Measurements from ENCODE around the gene ATG9B. TPM values are rescaled to one million over a fixed set of nuclear protein-coding genes. Genes with fewer than 3 reads are reported as not detected.

Gene ATG9B
- total RNA-seq, 1 donor from 2014 or later, result 7.2 TPM

DNA sequence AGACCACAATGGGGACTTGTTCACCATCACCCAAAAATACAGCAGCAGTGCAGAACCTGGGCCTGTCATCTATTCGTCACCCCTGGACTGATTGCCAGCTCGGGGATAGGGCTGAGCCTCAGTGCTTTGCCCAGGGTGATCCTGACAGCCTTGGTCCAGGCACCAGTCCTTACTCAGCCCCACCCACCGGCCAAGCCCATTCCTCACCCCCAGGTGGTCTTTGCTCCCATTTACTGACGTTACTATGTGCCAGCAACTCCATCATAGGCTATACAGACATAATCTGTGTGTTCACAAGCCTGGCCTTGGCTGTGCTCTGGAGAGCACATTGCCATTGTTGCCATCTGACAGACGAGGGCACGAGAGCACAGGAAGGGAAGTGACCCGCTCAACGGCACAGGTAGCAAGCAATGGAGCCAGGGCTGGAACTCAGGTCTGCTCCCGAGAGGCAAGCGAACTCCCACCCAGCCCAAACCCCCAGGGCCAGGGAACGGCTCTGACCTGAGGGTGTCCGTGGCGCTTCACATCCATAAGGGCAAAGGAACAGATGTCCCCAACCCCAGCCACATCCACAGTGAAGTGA lies 6.8 kb downstream of the ATG9B start:
- intact Hi-C loops (cut with micrococcal nuclease), result loop anchor here (2.0 to 10.0 kb wide), 2 partner anchors 243 to 1145 kb away; partner anchors contain the start of gene ATP6V0E2

DNA sequence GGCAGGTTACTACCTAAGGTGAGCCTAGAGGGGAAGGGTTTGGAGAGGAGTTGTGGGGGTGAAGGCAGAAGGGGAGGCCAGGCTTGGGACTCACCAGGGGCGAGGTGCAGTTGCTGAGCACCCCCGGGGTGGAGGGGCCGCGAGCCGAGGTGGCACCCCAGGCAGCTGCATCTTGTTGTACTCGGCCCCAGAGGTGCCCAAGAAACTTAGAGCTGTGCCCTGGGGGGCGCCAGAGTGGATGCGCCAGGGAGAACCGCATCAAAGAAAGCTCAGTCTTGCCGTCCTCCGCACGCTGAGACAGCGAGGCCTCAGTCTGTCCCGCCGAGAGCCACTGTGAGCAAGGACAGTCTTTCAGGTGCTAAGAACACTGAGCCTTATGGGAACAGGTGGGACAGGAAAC lies 7.4 kb downstream of the ATG9B start:
- intact Hi-C loops (cut with micrococcal nuclease), result loop anchor here (2.0 to 10.0 kb wide), 2 partner anchors 242 to 1144 kb away; partner anchors contain the start of gene ATP6V0E2

DNA sequence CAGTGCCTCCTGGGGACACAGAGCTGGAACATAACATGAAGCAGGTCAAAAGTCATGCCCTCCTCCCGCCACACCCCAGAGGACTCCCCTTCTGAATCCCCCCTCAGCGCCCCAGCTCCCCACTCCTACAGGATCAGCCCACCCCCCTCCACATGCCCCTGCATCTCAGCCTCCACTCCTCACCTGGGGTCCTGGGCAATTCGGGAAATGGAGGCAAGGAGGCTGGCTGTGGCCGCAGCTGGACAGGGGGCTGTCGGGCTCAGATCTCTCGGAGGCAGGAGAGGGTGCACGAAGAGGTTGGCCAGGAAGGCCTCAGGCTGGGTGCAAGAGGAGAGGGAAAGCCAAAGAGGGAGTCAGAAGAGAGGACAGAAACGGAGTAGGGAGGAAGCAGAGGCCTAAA lies 7.8 kb downstream of the ATG9B start:
- intact Hi-C loops (cut with micrococcal nuclease), result loop anchor here (2.0 to 10.0 kb wide), 2 partner anchors 242 to 1144 kb away; partner anchors contain the start of gene ATP6V0E2

DNA sequence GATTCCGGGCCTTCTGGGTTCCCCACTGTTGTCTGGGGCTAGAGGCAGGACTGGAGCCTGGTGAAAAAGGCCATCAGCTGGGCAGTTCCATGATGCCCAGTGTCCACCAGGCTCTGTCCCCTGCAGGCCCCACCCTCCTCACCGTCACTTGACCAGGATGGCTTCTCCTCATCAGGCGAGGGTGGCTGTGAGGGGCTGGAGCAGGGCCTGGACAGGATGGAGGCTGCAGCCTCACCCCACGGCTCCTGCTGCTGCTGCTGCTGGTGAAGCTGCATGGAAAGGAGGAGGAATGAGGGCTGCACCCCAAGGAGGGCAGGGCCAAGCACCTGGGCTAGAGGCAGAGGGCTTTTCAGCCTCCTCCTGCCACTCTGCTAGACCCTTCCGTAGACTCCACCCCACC lies 8.3 kb downstream of the ATG9B start:
- intact Hi-C loops (cut with micrococcal nuclease), result loop anchor here (2.0 to 10.0 kb wide), 2 partner anchors 241 to 1143 kb away; partner anchors contain the start of gene ATP6V0E2

DNA sequence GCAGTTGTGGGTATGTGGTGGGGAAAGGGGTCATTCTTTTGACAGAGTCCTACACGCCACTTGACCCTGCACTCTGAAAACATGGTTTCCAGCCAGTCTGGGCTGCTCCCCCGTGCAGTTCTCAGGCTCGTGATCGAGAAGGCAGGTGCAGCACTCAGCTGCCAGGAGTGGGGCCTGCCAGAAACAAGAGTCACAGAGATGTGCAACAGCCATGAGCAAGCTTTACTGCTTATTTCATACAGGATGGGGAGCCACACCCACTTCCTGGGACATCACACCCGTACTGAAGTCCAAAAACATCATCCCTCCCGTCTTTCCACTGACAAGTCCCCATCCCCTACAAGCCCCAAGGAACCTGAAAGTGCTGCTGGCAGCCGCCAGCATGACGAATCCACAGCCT lies 9.3 kb downstream of the ATG9B start:
- intact Hi-C loops (cut with micrococcal nuclease), result loop anchor here (1.0 to 10.0 kb wide), 6 partner anchors 13 to 507 kb away; partner anchors contain the start of genes ABCB8, KCNH2 and TMUB1

DNA sequence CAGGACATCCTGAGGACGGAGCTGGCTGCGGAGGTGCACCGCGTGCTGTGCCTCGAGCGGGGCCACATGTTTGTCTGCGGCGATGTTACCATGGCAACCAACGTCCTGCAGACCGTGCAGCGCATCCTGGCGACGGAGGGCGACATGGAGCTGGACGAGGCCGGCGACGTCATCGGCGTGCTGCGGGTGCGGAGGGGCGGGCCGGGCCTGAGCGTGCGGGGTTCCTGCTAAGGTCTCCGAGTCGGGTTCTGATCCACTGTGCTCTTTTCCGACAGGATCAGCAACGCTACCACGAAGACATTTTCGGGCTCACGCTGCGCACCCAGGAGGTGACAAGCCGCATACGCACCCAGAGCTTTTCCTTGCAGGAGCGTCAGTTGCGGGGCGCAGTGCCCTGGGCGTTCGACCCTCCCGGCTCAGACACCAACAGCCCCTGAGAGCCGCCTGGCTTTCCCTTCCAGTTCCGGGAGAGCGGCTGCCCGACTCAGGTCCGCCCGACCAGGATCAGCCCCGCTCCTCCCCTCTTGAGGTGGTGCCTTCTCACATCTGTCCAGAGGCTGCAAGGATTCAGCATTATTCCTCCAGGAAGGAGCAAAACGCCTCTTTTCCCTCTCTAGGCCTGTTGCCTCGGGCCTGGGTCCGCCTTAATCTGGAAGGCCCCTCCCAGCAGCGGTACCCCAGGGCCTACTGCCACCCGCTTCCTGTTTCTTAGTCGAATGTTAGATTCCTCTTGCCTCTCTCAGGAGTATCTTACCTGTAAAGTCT lies 10.4 kb downstream of the ATG9B start:
- intact Hi-C loops (cut with micrococcal nuclease), result loop anchor here (1.0 to 10.0 kb wide), 7 partner anchors 14 to 508 kb away; partner anchors contain the start of genes ABCB8, ABCF2, KCNH2 and TMUB1

DNA sequence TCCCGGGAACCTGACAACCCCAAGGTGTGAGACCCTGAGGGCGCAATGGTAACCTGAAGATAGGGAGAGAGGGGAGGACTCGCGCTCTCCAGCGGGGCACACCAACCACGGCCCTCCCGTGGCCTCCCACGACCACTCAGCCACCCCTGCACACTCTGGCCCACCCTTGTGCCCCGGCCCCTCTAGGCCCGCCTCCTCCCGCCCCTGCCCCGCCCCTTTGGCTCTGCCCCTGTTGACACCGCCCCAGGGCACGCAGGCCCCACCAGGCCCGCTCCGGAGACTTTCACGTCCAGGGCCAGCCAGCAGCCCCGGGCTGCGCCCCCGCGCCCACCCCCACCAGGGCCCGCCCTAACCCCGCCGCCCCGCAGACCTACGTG lies 10.9 kb downstream of the ATG9B start:
- intact Hi-C loops (cut with micrococcal nuclease), result loop anchor here (1.0 to 10.0 kb wide), 4 partner anchors 36 to 509 kb away; partner anchors contain the start of genes ABCF2 and KCNH2

DNA sequence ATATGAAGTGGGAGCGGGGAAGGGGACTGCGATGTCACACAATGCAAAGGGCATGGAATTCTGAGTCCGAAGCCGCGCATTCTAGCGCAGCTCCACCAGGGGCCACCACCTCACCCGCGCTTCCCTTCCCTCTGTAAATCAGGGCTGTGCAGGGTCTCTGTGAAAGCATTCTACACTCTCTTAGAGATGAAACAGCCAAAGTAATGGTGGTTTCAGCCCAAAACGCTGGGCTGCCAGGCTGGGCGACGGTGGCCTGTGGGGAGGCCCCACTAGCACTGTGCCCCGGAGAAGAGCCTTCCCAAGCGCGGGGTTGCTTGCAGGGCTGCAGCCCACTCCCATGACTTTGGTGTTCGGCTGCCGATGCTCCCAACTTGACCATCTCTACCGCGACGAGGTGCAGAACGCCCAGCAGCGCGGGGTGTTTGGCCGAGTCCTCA lies 11.4 kb downstream of the ATG9B start:
- intact Hi-C loops (cut with micrococcal nuclease), result loop anchor here (1.0 to 10.0 kb wide), 4 partner anchors 36 to 509 kb away; partner anchors contain the start of genes ABCF2 and KCNH2

DNA sequence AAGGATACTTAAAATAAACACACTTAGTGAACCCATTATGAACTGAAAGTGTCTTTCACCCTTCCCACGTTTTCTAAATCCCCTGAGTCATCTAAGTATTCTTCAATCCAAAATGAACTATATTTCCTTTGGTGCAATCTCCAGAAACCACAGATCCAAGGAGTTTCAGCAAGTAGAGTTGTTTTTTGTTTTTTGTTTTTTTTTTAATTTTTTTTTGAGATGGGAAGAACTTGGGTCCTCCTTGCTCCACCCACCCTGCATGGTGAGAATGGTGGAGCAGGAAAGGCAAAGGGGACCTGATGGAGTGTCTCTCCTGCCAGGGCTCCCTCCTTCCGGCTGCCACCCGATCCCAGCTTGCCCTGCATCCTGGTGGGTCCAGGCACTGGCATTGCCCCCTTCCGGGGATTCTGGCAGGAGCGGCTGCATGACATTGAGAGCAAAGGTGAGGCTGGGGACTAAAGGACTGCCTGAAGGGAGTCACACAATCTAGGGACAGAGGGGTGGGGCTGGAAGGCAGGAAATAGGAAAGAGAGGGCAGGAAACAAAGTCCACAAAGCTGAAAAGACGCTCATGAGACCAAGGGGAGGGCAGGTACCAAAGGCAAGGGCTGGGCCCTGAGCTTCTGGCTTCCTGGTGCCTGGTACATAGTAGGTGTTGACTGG lies 12.1 kb downstream of the ATG9B start:
- intact Hi-C loops (cut with micrococcal nuclease), result loop anchor here (5.0 to 10.0 kb wide), 3 partner anchors 35 to 510 kb away; partner anchors contain the start of gene KCNH2

DNA sequence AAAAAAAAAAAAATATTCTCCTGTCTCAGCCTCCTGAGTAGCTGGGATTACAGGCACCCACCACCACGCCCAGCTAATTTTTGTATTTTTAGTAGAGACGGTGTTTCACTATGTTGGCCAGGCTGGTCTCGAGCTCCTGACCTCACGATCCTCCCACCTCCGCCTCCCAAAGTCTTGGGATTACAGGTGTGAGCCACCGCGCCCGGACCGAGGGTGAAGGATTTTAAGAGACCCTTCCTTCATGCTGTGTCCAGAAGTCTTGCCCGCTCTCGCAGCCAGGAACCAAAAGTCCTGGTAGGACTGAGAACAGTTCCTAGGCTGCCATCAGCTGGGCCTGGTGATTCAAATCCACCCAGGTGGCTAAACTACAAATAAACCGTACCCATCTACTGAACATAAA lies 12.7 kb downstream of the ATG9B start:
- intact Hi-C loops (cut with micrococcal nuclease), result loop anchor here (5.0 to 10.0 kb wide), 3 partner anchors 34 to 511 kb away; partner anchors contain the start of gene KCNH2

DNA sequence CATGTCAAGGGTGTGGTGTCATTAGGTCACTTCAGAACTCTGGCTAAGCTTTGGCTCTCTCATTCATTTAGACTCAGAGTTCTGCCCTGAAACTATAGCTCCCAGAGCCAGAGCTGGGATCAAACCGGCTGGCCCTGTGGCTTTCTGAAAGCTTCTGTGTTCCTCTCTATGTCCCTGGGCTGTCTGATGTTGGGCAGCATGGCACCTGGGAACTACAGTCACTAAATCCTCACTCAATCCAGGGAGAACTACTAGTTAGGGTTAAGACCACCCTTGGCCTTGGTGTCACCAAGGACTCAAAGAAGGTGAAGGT lies 13.2 kb downstream of the ATG9B start:
- intact Hi-C loops (cut with micrococcal nuclease), result loop anchor here (5.0 to 10.0 kb wide), 3 partner anchors 34 to 511 kb away; partner anchors contain the start of gene KCNH2

DNA sequence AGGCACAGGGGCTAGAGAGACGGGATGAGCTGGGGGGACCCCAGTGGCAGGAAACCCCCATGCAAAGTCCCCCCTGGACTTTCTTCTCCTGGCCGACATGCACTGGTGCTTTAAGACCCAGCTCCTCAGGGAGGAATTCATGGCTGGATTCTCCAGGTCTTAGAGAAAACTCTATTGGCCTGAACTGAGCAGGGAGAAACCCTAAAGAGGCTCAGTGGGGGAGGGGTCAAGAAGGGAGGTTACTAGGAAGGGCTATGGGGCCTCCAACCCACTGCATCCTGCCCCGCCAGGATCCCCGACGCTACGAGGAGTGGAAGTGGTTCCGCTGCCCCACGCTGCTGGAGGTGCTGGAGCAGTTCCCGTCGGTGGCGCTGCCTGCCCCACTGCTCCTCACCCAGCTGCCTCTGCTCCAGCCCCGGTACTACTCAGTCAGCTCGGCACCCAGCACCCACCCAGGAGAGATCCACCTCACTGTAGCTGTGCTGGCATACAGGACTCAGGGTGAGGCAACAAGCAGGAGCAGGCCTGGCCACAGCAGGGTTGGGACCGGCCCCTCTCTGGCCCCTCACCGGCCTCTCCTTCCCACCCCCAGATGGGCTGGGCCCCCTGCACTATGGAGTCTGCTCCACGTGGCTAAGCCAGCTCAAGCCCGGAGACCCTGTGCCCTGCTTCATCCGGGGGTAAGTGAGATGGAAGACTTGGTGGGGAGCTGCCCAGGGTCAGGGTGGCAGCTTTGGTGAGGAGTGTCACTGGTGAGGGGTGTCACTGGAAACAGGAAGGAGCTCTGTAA lies 13.8 kb downstream of the ATG9B start:
- intact Hi-C loops (cut with micrococcal nuclease), result loop anchor here (5.0 to 10.0 kb wide), 3 partner anchors 33 to 512 kb away; partner anchors contain the start of gene KCNH2

DNA sequence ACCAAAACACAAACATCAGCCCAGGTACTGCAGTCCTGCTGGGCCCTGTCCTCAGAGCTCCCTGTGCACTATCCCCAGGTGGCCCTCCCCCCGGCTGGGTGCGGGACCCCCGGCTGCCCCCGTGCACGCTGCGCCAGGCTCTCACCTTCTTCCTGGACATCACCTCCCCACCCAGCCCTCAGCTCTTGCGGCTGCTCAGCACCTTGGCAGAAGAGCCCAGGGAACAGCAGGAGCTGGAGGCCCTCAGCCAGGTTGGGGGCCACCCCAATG lies 14.3 kb downstream of the ATG9B start:
- intact Hi-C loops (cut with micrococcal nuclease), result loop anchor here (5.0 to 10.0 kb wide), 3 partner anchors 33 to 512 kb away; partner anchors contain the start of gene KCNH2

DNA sequence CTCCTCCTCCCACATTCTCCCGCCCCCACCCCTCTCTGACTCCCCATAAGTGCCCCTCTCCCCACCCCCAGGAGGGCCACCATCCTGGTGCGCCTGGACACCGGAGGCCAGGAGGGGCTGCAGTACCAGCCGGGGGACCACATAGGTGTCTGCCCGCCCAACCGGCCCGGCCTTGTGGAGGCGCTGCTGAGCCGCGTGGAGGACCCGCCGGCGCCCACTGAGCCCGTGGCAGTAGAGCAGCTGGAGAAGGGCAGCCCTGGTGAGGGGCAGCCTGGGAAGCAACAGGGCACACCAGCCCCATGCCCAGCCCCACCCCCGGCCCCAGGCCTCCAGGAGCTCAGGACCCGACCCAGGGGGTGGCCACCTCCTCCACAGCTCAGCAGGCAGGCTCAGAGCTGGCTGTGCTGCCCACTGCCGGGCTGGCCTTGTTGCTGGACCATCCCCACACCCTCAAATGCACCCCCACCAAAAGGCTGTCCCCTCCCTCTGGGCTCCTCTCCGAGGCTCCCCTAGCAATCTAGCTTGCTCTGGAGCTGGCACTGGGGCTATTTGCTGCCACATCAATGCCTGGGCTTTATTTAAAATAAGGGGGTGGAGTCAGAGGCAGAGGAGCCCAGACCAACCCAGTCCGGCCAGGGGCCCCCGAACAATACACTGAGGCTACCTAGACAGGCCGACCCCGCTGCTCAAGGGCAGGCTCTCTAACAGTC lies 14.8 kb downstream of the ATG9B start:
- intact Hi-C loops (cut with micrococcal nuclease), result loop anchor here (5.0 to 10.0 kb wide), 3 partner anchors 32 to 513 kb away; partner anchors contain the start of gene KCNH2

DNA sequence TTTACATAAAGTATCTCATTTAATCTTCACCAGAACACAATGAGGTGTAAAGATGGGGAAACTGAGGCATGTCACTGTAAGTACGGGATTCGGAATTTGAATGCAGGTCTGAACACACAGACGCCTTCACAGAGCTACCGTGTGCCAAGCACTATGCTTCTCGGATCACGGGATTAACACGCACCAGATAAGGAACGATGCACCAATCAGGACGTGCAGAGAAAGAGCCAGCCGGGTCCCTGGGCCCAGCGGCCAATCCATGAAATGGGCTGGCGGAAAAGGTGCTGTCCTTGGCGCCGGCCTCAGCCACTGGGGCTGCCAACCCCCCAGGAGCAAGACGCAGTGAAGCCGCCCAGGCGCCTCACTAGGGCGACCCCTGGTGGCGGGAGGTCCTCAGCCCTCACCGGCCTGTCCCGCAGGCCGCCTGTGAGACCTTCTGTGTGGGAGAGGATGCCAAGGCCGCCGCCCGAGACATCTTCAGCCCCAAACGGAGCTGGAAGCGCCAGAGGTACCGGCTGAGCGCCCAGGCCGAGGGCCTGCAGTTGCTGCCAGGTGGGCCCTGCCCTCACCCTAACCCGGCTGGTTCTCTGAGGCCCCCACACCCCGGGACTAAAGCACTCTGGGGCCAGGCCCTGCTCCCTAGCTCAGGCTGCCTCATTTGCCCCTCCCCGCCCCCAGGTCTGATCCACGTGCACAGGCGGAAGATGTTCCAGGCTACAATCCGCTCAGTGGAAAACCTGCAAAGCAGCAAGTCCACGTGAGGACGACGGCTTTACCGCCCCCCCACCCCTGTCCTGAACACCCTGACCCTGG lies 15.6 kb downstream of the ATG9B start:
- intact Hi-C loops (cut with micrococcal nuclease), result loop anchor here (1.0 kb wide), 4 partner anchors 14 to 687 kb away; partner anchors contain the start of gene ABCB8

DNA sequence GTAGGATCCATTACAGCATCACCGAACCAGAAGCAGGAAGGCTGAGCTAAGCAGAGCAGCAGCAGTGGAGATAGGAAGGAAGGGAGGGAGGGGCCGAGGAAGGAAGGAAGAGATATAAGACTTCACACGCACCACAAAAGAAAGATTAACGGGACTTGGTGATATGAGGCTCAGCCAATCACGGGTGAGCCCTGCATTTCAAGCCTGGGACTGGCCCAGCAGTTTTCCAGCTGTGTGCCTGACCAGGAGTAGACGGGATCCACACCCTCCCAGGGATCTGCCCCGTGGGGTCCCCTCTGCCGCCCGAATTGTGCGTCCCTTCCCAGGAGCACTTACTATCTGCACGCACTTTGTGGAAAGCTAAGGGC lies 16.2 kb downstream of the ATG9B start:
- intact Hi-C loops (cut with micrococcal nuclease), result loop anchor here (1.0 kb wide), 4 partner anchors 14 to 687 kb away; partner anchors contain the start of gene ABCB8

DNA sequence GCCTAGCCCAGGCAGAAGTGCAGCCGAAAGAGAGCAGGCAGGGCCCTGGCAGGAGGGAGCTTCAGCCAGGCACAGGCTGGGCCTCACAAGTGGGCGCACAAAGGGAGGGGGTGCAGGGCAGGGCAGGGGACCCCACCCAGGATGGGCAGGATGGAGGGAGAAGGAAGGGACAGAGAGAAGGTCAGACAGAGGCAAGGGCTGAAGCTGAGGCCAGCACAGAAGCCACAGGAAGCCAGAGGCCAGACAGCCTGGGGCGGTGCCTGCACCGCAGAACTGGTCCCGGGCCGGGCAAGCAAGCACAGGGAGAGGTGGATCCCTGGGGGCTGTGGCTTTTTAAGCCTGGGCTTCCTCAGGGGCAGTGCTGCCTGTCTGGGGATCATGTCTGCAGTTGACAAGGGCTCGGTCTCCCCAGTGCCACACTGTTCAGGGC lies 16.8 kb downstream of the ATG9B start:
- intact Hi-C loops (cut with micrococcal nuclease), result no loop called here

DNA sequence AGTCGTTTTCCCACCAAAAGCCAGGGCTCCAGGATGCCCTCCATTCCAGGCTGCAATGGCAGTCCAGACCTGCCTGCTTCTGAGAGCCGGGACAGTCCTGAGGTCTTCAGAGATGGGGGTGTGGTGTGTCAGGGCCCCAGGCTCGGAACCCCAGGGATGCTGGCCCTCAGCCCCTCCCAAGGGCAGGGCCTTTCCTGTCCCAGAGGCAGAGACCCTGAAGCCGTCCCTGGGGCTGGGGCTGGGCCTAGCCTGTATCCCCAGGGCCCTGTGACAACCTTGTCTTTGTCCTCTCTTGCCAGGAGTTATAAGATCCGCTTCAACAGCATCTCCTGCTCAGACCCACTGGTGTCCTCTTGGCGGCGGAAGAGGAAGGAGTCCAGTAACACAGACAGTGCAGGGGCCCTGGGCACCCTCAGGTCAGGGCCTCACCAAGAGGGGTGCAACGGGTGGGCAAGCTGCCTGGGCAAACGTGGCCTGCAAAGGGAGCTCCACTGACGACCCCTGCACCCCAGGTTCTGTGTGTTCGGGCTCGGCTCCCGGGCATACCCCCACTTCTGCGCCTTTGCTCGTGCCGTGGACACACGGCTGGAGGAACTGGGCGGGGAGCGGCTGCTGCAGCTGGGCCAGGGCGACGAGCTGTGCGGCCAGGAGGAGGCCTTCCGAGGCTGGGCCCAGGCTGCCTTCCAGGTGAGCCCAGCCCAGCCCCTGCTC lies 17.5 kb downstream of the ATG9B start:
- intact Hi-C loops (cut with micrococcal nuclease), result no loop called here

Data from T-helper 1 cell treated with Interleukin-12 subunit alpha and Interleukin-12 subunit beta and Interleukin-4 antibody, amounts not matched to agents 30 ng/mL and 1 ng/mL, for 36 hours (primary cell).